ENCODE data around the gene EAF1.
A peak's percentile ranks its signal among the peaks of the same experiment; 100 is the strongest.
"Not testable (repeated sequence)": the region's sequence is repeated elsewhere in the genome, so short reads cannot be mapped to it uniquely, and the experiment has no call there.

The EAF1 gene

GRCh38 chr3:15427182-15427880, at the start of gene EAF1, which contains the start of gene METTL6:
EAF1 (plus strand) TSS chr3:15427598; CDS start chr3:15427780, 182 bp downstream.
METTL6 (minus strand) TSS chr3:15427544; CDS start chr3:15426511, 1,033 bp downstream.
- peaks cover 24% of the 10 kb centered on the region for H3K36me3 ChIP-seq (ENCODE audit: insufficient read depth, low read length)
- peak within 1 kb of the TSS; percentile 60 for H3K27ac ChIP-seq (ENCODE audit: low read depth, low read length)
- peaks cover 52% of the 10 kb centered on the region for H3K79me2 ChIP-seq (ENCODE audit: control insufficient read depth, insufficient read depth, low read length, unreplicated experiment)
- H3K27me3 ChIP-seq (ENCODE audit: insufficient read depth, low read length): no peaks in the 10 kb centered on the region
- peaks cover 12% of the 10 kb centered on the region for H3K4me1 ChIP-seq (ENCODE audit: control insufficient read depth, insufficient read depth, low read length, unreplicated experiment)
- peak within 1 kb of the TSS; percentile 93 for H3K4me3 ChIP-seq (ENCODE audit: low read depth, low read length)
- peak within 1 kb of the TSS; percentile 89 for H2AFZ ChIP-seq (ENCODE audit: low read length, unreplicated experiment)

DNA sequence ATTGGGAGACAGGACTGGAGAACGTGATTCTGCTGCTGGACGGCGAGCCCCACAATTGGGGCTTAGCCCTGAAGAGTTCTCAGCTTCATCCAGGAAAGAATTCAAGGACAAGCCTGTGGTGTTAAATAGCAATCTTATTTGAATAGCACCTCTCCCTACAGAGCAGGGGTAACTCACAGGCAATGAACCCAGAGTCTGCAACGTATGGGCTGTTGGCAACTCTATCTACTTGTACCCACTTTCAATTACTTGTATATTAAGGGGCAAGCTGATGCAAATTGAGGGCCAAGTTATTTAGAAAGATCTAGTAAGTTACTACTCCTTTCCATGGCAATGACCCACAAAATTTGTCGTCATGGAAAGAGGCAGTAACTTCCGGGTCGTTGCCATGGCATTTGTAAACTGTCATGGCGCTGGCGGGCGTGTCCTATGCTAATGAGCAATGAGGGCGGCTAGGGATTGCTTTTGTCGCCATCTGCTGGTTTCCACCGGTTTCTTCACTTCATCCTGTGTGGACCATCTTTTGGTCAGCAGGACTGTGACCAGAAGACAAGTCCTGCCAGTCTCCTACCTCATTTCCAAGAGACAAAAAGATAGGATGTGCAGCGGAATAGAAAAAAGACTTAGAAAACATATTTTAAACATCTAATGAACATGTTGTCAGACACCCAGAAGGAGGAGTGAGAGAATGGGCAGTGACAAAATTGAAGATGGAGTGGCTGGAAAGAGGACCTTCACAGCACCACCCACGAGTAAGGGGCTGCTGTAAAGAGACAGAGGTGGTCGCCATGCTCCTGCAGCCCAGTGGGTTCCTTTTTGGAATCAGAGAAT, 49.2 kb upstream of the EAF1 start:
- Histone ChIP-seq H3K4me1 (ENCODE audit: control insufficient read depth, insufficient read depth, low read length, unreplicated experiment) (peaks cover 3% of the 10 kb centered on the region), H3K27ac (ENCODE audit: low read depth, low read length) (peak overlapping the region; percentile 68), H3K36me3 (ENCODE audit: insufficient read depth, low read length) (no peaks in the 10 kb centered on the region), H3K79me2 (ENCODE audit: control insufficient read depth, insufficient read depth, low read length, unreplicated experiment) (no peaks in the 10 kb centered on the region), H3K27me3 (ENCODE audit: insufficient read depth, low read length) (no peaks in the 10 kb centered on the region), H3K4me3 (ENCODE audit: low read depth, low read length) (no peak overlapping the region), H2AFZ (ENCODE audit: low read length, unreplicated experiment) (peak overlapping the region; percentile 91)

DNA sequence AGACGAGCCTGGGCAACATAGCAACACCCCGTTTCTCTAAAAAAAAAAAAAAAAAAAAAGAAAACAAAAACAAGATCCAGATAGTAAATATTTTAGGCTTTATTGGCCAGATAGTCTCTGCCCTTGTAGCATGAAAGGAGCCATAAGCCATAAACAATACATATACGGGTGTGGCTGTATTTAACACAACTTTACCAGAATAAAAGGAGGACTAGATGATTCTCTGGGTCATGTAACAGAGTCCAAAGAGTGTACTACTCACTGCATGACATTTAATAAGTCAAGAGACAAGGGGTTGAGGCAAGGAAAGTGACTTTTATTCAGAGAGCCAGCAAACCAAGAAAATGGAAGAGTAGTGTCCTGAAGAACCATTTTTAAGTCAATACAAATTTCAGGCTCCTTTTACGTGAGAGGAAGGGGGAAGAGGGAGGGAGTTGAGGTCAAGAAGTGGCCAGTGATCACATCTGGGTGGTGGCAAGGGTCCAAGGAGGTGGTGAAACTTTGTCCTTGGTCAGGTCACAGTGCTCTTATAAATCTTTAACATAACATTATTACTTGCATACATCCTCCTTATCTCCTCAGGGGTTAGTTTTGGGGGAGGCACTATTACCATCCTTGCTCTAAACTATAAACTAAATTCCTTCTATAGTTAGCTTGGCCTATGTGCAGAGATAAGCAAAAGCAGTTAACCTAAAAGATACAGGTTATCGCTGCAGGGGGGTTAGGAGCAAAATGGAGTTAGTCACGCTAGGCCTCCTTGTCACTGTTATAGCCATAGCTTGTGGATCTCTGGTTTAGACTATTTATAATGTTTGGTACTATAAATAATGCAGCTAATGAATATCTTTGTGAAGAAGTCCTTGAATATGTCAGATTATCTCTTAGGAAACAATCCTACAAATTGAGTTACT, 46.2 kb upstream of the EAF1 start:
- Histone ChIP-seq H3K27me3 (ENCODE audit: insufficient read depth, low read length) (no peaks in the 10 kb centered on the region), H3K27ac (ENCODE audit: low read depth, low read length) (no peak overlapping the region), H3K36me3 (ENCODE audit: insufficient read depth, low read length) (no peaks in the 10 kb centered on the region), H3K4me3 (ENCODE audit: low read depth, low read length) (no peak overlapping the region), H3K79me2 (ENCODE audit: control insufficient read depth, insufficient read depth, low read length, unreplicated experiment) (no peaks in the 10 kb centered on the region), H2AFZ (ENCODE audit: low read length, unreplicated experiment) (no peak overlapping the region), H3K4me1 (ENCODE audit: control insufficient read depth, insufficient read depth, low read length, unreplicated experiment) (peaks cover 11% of the 10 kb centered on the region)

DNA sequence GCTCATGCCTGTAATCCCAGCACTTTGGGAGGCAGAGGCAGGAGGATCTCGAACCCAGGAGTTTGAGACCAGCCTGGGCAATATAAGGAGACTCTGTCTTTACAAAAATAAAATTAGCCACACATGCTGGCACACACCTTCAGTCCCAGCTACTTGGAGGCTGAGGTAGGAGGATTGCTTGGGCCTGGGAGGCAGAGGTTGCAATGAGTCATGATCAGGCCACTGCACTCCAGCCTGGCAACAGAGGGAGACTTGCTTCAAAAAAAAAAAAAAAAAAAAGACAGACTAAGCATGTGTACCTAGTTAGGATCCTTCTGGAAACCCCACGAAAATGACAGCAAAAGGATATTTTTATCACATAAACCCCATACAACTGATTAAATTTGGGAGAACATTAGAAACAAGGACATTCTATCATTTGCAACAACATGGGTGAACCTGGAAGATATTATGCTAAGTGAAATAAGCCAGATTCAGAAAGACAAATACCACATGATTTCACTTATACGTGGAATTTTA, 44.9 kb upstream of the EAF1 start:
- H3K4me1 ChIP-seq (ENCODE audit: control insufficient read depth, insufficient read depth, low read length, unreplicated experiment): peaks cover 14% of the 10 kb centered on the region
- H3K4me3 ChIP-seq (ENCODE audit: low read depth, low read length): no peak overlapping the region
- no peaks in the 10 kb centered on the region for H3K36me3 ChIP-seq (ENCODE audit: insufficient read depth, low read length)
- H3K27me3 ChIP-seq (ENCODE audit: insufficient read depth, low read length): no peaks in the 10 kb centered on the region
- no peak overlapping the region for H2AFZ ChIP-seq (ENCODE audit: low read length, unreplicated experiment)
- no peak overlapping the region for H3K27ac ChIP-seq (ENCODE audit: low read depth, low read length)
- no peaks in the 10 kb centered on the region for H3K79me2 ChIP-seq (ENCODE audit: control insufficient read depth, insufficient read depth, low read length, unreplicated experiment)

GRCh38 chr3:15384510-15385237, 42.7 kb upstream of the EAF1 start:
- no peaks in the 10 kb centered on the region for H3K79me2 ChIP-seq (ENCODE audit: control insufficient read depth, insufficient read depth, low read length, unreplicated experiment)
- no peaks in the 10 kb centered on the region for H3K27me3 ChIP-seq (ENCODE audit: insufficient read depth, low read length)
- H3K27ac ChIP-seq (ENCODE audit: low read depth, low read length): no peak overlapping the region
- H2AFZ ChIP-seq (ENCODE audit: low read length, unreplicated experiment): no peak overlapping the region
- H3K4me3 ChIP-seq (ENCODE audit: low read depth, low read length): no peak overlapping the region
- no peaks in the 10 kb centered on the region for H3K36me3 ChIP-seq (ENCODE audit: insufficient read depth, low read length)
- H3K4me1 ChIP-seq (ENCODE audit: control insufficient read depth, insufficient read depth, low read length, unreplicated experiment): peaks cover 13% of the 10 kb centered on the region

- not testable (repeated sequence) for H3K27me3 ChIP-seq (ENCODE audit: insufficient read depth, low read length); H3K4me3 ChIP-seq (ENCODE audit: low read depth, low read length); H3K36me3 ChIP-seq (ENCODE audit: insufficient read depth, low read length); H3K27ac ChIP-seq (ENCODE audit: low read depth, low read length); H2AFZ ChIP-seq (ENCODE audit: low read length, unreplicated experiment); H3K79me2 ChIP-seq (ENCODE audit: control insufficient read depth, insufficient read depth, low read length, unreplicated experiment)
- peaks cover 13% of the 10 kb centered on the region for H3K4me1 ChIP-seq (ENCODE audit: control insufficient read depth, insufficient read depth, low read length, unreplicated experiment)
Observed at GRCh38 chr3:15385238-15385695, 42.1 kb upstream of the EAF1 start.

GRCh38 chr3:15385901-15386653, 41.3 kb upstream of the EAF1 start:
- H3K4me1 ChIP-seq (ENCODE audit: control insufficient read depth, insufficient read depth, low read length, unreplicated experiment): peaks cover 13% of the 10 kb centered on the region
- no peaks in the 10 kb centered on the region for H3K79me2 ChIP-seq (ENCODE audit: control insufficient read depth, insufficient read depth, low read length, unreplicated experiment)
- no peak overlapping the region for H3K4me3 ChIP-seq (ENCODE audit: low read depth, low read length)
- no peaks in the 10 kb centered on the region for H3K36me3 ChIP-seq (ENCODE audit: insufficient read depth, low read length)
- H3K27me3 ChIP-seq (ENCODE audit: insufficient read depth, low read length): no peaks in the 10 kb centered on the region
- H2AFZ ChIP-seq (ENCODE audit: low read length, unreplicated experiment): no peak overlapping the region
- no peak overlapping the region for H3K27ac ChIP-seq (ENCODE audit: low read depth, low read length)

DNA sequence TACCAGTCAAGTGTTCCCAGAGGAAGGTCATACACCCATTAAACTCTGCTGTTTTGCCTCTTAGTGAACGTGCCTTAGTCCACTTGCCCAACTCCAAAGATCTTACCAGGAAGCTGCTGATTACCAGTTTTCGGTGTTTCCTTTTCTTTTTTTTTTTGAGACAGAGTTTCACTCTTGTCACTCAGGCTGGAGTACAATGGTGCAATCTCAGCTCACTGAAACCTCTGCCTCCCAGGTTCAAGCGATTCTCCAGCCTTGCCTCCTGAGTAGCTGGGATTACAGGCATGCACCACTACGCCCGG, 40.8 kb upstream of the EAF1 start:
- H3K27ac ChIP-seq (ENCODE audit: low read depth, low read length); H3K79me2 ChIP-seq (ENCODE audit: control insufficient read depth, insufficient read depth, low read length, unreplicated experiment); H2AFZ ChIP-seq (ENCODE audit: low read length, unreplicated experiment); H3K4me3 ChIP-seq (ENCODE audit: low read depth, low read length); H3K36me3 ChIP-seq (ENCODE audit: insufficient read depth, low read length); H3K27me3 ChIP-seq (ENCODE audit: insufficient read depth, low read length): not testable (repeated sequence)
- peaks cover 13% of the 10 kb centered on the region for H3K4me1 ChIP-seq (ENCODE audit: control insufficient read depth, insufficient read depth, low read length, unreplicated experiment)

DNA sequence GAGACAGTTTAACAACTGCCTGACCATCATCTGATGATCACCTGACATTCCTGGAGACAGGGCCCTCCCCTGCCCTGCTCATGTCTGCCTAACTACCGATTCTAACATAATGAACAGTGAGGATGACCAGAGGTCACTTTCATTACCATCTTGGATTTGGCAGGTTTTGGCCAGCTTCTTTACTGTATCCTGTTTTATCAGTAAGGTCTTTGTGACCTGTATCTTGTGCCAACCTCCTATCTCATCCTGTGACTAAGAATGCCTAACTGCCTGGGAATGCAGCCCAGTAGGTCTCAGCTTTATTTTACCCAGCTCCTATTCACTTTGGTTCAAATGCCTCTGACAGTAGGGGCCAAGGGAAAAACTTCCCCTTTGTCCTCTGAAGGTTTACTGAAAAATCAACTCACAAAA, 40.2 kb upstream of the EAF1 start:
- Histone ChIP-seq H3K79me2 (ENCODE audit: control insufficient read depth, insufficient read depth, low read length, unreplicated experiment) (no peaks in the 10 kb centered on the region), H3K4me1 (ENCODE audit: control insufficient read depth, insufficient read depth, low read length, unreplicated experiment) (peaks cover 13% of the 10 kb centered on the region), H2AFZ (ENCODE audit: low read length, unreplicated experiment) (no peak overlapping the region), H3K27me3 (ENCODE audit: insufficient read depth, low read length) (no peaks in the 10 kb centered on the region), H3K4me3 (ENCODE audit: low read depth, low read length) (no peak overlapping the region), H3K27ac (ENCODE audit: low read depth, low read length) (no peak overlapping the region), H3K36me3 (ENCODE audit: insufficient read depth, low read length) (no peaks in the 10 kb centered on the region)
